OCI-LY3 (cell line): ENCODE measurements around the gene HS6ST1.

Source experiments
- H2AFZ ChIP-seq: fragments of 200-600, 300-600 bp; shearing (Covaris generic); 2 replicates; pipeline ENCODE4 v1.6.0; 2014; ENCODE audit warnings: antibody characterized with exemption, low read depth, low read length
- H3K27ac ChIP-seq: fragments of 200-600, 300-600 bp; sonication (generic); 2 replicates; pipeline ENCODE4 v1.5.1; 2014; ENCODE audit warnings: mild to moderate bottlenecking, low read length, moderate library complexity, mixed read lengths
- H3K27me3 ChIP-seq: fragments of 200-600, 300-600 bp; sonication (generic); 2 replicates; pipeline ENCODE4 v1.6.1; 2014; ENCODE audit warnings: low read depth, low read length, mixed read lengths
- H3K36me3 ChIP-seq: fragments of 200-600, 300-600 bp; sonication (generic); replicated peaks from 2 replicates; pipeline ENCODE3; 2014; ENCODE audit warnings: low read depth, low read length, mixed read lengths
- H3K4me1 ChIP-seq: fragments of 300-600, 200-600 bp; sonication (generic); 2 replicates; pipeline ENCODE4 v1.6.1; 2014; ENCODE audit warnings: low read length, mixed read lengths
- H3K4me2 ChIP-seq: fragments of 200-600, 300-600 bp; sonication (generic); 2 replicates; pipeline ENCODE4 v1.6.1; 2014; ENCODE audit warnings: low read length, mixed read lengths
- H3K4me3 ChIP-seq: fragments of 300-600, 200-600 bp; sonication (generic); 2 replicates; pipeline ENCODE4 v1.5.1; 2014; ENCODE audit warnings: antibody characterized with exemption, mild to moderate bottlenecking, low read length, moderate library complexity
- H3K79me2 ChIP-seq: fragments of 300-600, 200-600 bp; shearing (Covaris generic); 2 replicates; pipeline ENCODE4 v1.6.1; 2014; ENCODE audit warnings: mild to moderate bottlenecking, low read length, mixed read lengths
- H3K9ac ChIP-seq: fragments of 300-600, 200-600 bp; shearing (Covaris generic); 2 replicates; pipeline ENCODE4 v1.6.0; 2014; ENCODE audit warnings: mild to moderate bottlenecking, low read length, moderate library complexity
- H3K9me3 ChIP-seq: fragments of 200-600, 300-600 bp; shearing (Covaris generic); 2 replicates; pipeline ENCODE4 v1.6.1; 2014; ENCODE audit warnings: low read length, mixed read lengths; ENCODE audit not compliant: insufficient read depth
- H4K20me1 ChIP-seq: fragments of 200-600, 300-600 bp; sonication (generic); 2 replicates; pipeline ENCODE4 v1.6.1; 2016; ENCODE audit warnings: low read length, mixed read lengths; ENCODE audit not compliant: insufficient read depth
- EZH2phosphoT487 ChIP-seq: fragments of 200-600 bp; shearing (Covaris generic); IDR thresholded peaks from 2 replicates; pipeline ENCODE4 v1.6.1; 2018; ENCODE audit warnings: antibody characterized with exemption, mixed run types, low read depth
- TF ChIP-seq, protein P1 (sequence below): fragments of 200-600, 300-600 bp; sonication (generic); IDR thresholded peaks from 2 replicates; pipeline ENCODE4 v1.5.1; 2014; ENCODE audit warnings: antibody characterized with exemption, low read length, low read depth

The HS6ST1 gene

DNA sequence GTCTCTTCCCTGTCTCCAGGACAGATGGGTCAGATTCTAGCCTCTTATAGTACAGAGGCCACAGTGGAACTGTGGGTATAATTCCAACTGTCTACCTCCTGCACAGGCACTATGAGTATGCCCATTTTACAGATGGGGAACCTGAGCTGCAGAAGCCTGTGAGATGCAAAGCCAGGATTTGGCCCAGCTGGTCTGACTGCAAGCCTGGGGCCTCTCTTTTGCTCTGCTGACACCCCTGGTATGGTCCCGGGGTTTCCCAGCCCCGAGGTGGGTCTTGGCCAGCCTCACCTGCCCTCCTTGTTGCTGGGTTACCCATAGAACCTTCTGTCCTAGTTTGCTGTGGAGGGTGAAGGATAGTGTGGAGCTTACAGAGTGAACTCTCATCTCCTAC, 9.8 kb downstream of the HS6ST1 start:
- Histone ChIP-seq H3K4me2 (no peak overlapping the region), H3K27me3 (no peaks in the 10 kb centered on the region), H3K9ac (no peak overlapping the region), H3K4me1 (peaks cover 28% of the 10 kb centered on the region), H3K27ac (no peak overlapping the region), H4K20me1 (peaks cover 100% of the 10 kb centered on the region), H3K36me3 (no peaks in the 10 kb centered on the region), H3K9me3 (no peaks in the 10 kb centered on the region), H3K79me2 (peaks cover 95% of the 10 kb centered on the region), H2AFZ (no peak overlapping the region), H3K4me3 (no peak overlapping the region)
- TF ChIP-seq, protein P1, sequence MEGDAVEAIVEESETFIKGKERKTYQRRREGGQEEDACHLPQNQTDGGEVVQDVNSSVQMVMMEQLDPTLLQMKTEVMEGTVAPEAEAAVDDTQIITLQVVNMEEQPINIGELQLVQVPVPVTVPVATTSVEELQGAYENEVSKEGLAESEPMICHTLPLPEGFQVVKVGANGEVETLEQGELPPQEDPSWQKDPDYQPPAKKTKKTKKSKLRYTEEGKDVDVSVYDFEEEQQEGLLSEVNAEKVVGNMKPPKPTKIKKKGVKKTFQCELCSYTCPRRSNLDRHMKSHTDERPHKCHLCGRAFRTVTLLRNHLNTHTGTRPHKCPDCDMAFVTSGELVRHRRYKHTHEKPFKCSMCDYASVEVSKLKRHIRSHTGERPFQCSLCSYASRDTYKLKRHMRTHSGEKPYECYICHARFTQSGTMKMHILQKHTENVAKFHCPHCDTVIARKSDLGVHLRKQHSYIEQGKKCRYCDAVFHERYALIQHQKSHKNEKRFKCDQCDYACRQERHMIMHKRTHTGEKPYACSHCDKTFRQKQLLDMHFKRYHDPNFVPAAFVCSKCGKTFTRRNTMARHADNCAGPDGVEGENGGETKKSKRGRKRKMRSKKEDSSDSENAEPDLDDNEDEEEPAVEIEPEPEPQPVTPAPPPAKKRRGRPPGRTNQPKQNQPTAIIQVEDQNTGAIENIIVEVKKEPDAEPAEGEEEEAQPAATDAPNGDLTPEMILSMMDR, result no peak
- no peak for TF ChIP-seq EZH2phosphoT487

DNA sequence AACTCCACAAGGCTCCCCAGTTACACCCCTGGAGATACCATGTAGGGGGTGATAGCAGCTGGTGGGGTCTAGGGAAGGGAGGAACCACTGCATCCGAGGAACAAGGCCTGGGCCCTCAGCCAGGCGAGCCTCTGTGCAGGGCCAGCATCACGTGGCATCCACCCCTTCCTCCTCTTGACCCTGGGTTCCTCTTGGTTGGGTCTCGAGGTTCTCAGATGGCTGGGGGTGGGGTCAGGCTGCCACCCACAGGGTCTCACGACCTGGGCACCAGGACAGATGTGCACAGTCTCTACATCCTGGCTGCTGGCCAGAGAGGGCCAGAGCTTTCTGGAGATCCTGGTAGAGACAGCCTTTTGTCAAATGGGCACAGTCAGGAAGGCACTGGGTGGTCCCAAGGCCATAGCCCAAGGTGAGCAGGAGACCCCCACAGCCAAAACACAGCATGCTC, 10.4 kb downstream of the HS6ST1 start:
- H3K9me3 ChIP-seq, result no peaks in the 10 kb centered on the region
- H3K9ac ChIP-seq, result no peak overlapping the region
- no peak overlapping the region for H3K4me2 ChIP-seq
- peaks cover 34% of the 10 kb centered on the region for H3K4me1 ChIP-seq
- no peak for TF ChIP-seq EZH2phosphoT487
- TF ChIP-seq, protein P1, result no peak
- no peak overlapping the region for H3K27ac ChIP-seq
- no peak overlapping the region for H3K4me3 ChIP-seq
- H3K79me2 ChIP-seq, result peaks cover 92% of the 10 kb centered on the region
- H3K36me3 ChIP-seq, result no peaks in the 10 kb centered on the region
- H4K20me1 ChIP-seq, result peaks cover 100% of the 10 kb centered on the region
- H3K27me3 ChIP-seq, result no peaks in the 10 kb centered on the region
- no peak overlapping the region for H2AFZ ChIP-seq

DNA sequence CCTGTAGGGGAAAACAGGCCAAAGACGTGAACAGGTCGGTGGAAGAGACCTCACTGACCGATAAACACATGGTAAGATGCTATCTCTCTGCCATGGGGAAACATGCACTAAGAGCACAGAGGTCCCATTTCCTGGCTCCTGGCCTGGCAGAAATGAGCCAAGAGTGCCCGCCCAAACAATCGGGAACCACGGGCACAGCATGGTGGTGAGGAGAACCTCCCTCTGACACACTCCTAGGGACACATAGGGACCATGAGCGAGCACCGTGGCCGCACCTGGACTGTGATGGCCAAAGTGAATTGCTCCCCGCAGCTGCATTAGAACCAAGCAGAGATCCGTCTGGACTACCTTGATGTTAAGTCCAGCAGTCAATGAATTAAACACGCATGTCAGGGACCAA, 11.1 kb downstream of the HS6ST1 start:
- TF ChIP-seq, protein P1, result no peak
- no peak for TF ChIP-seq EZH2phosphoT487
- Histone ChIP-seq H4K20me1 (peaks cover 100% of the 10 kb centered on the region), H2AFZ (no peak overlapping the region), H3K36me3 (no peaks in the 10 kb centered on the region), H3K4me1 (peaks cover 41% of the 10 kb centered on the region), H3K27me3 (no peaks in the 10 kb centered on the region), H3K4me3 (no peak overlapping the region), H3K27ac (no peak overlapping the region), H3K9me3 (no peaks in the 10 kb centered on the region), H3K9ac (no peak overlapping the region), H3K4me2 (no peak overlapping the region), H3K79me2 (peaks cover 93% of the 10 kb centered on the region)

DNA sequence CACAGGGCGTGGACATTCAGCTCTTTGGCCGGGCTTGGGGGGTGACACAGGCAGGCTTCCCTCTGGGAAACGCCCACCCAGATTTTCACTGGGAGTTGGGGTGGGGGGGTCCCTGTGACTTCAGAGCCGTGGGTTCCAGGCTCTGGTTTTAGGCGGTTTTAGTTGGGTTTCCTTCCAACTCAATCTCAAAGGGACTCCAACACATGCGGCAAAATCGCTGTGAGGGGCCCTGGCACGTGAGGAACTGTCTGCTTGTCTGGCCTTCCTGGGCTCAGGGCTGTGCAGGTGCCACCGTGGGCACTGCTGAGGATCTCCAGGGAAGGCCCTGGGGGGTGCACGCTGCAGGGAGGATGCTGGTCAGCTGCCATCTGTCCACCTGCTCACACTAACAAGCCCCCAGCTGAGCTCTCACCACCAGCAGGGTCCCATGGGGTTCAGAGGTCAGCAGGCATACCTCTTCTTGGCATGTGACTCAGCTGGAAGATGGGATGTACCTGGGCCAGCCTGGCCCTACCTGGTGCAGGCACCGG, 11.7 kb downstream of the HS6ST1 start:
- Histone ChIP-seq H3K4me1 (peaks cover 41% of the 10 kb centered on the region), H3K4me2 (no peak overlapping the region), H3K36me3 (no peaks in the 10 kb centered on the region), H3K9me3 (no peaks in the 10 kb centered on the region), H3K79me2 (peaks cover 87% of the 10 kb centered on the region), H4K20me1 (peaks cover 100% of the 10 kb centered on the region), H3K27me3 (no peaks in the 10 kb centered on the region), H3K4me3 (no peak overlapping the region), H3K27ac (no peak overlapping the region), H3K9ac (no peak overlapping the region), H2AFZ (no peak overlapping the region)
- TF ChIP-seq EZH2phosphoT487, result no peak
- TF ChIP-seq, protein P1, result no peak
